D721Med (cell line): Measurements from ENCODE around the gene GALNT16.

ENCODE experiments used
- DNase-seq: peaks from one replicate; pipeline ENCODE4 v3.0.0; 2011; ENCODE audit warnings: low spot score; ENCODE audit not compliant: insufficient read length
- FAIRE-seq: peaks from 2 replicates; lab custom pipeline; 2011; peaks lifted over from hg19 to GRCh38; lab: Jason Lieb, UNC
- CTCF ChIP-seq: IDR thresholded peaks from 2 replicates; pipeline ENCODE4 v1.5.1; 2012; ENCODE audit warnings: mild to moderate bottlenecking, control low read depth; ENCODE audit not compliant: insufficient read depth; ENCODE audit errors: missing control alignments

Gene GALNT16

GRCh38 chr14:69259168-69259526 is 811 bp upstream of the GALNT16 start:
- FAIRE-seq = no peak
- TF ChIP-seq CTCF = no peak

GRCh38 chr14:69260190-69260860 is 367 bp downstream of the GALNT16 start:
- DNase-seq (no peak), FAIRE-seq (no peak)
- no peak for TF ChIP-seq CTCF

More at GRCh38 chr14:69259168-69259526, 811 bp upstream of the GALNT16 start:
- DNase-seq = no peak

GRCh38 chr14:69260861-69261564 is 1.1 kb downstream of the GALNT16 start:
- FAIRE-seq = no peak
- peak; percentile 25 for TF ChIP-seq CTCF
- DNase-seq = peak; percentile 84

- DNase-seq (no peak), FAIRE-seq (no peak)
Observed at GRCh38 chr14:69261761-69262331, 1.9 kb downstream of the GALNT16 start.

GRCh38 chr14:69262516-69262915 is 2.6 kb downstream of the GALNT16 start:
- FAIRE-seq (no peak), DNase-seq (no peak)
- TF ChIP-seq CTCF = no peak

More at GRCh38 chr14:69261761-69262331, 1.9 kb downstream of the GALNT16 start:
- no peak for TF ChIP-seq CTCF

- no peak for FAIRE-seq
- no peak for DNase-seq
- no peak for TF ChIP-seq CTCF
Observed at GRCh38 chr14:69263364-69263763, 3.4 kb downstream of the GALNT16 start.
